Aorta (tissue), 5 donors: ENCODE results near the gene ACOX2. TPM values are rescaled to one million over a fixed set of nuclear protein-coding genes. Genes with fewer than 3 reads are reported as not detected.
A peak's percentile ranks its signal among the peaks of the same experiment; 100 is the strongest.

Experiments
- ATAC-seq: fragments of 200-7000 bp; cut with Tn5 transposase; one replicate; pipeline ENCODE4 v1.9.1; 2022; ENCODE audit warnings: moderate library complexity; ENCODE audit not compliant: low FRiP score
- DNase-seq, 2 donors: peaks; one replicate each; pipeline ENCODE4 v3.0.0-alpha.2; 2020
- H3K27ac ChIP-seq, 2 donors: one replicate each; pipeline ENCODE4 v1.5.1; 2013; ENCODE audit warnings: low read length in 2 of 2, mild to moderate bottlenecking in 2 of 2, moderate library complexity in 2 of 2, control low read depth in 1 of 2, inconsistent platforms in 1 of 2, low read depth in 1 of 2
- H3K27me3 ChIP-seq, 2 donors: one replicate each; pipeline ENCODE4 v1.6.1; 2013; ENCODE audit warnings: control low read depth in 1 of 2, low read length in 1 of 2, mild to moderate bottlenecking in 1 of 2, moderate library complexity in 1 of 2; ENCODE audit not compliant: insufficient read depth in 2 of 2, control insufficient read depth in 1 of 2
- H3K36me3 ChIP-seq, 2 donors: one replicate each; pipeline ENCODE4 v1.6.1; 2013; ENCODE audit warnings: control low read depth in 1 of 2, low read length in 1 of 2, mild to moderate bottlenecking in 1 of 2; ENCODE audit not compliant: insufficient read depth in 2 of 2, control insufficient read depth in 1 of 2
- H3K4me1 ChIP-seq, 2 donors: one replicate each; pipeline ENCODE4 v1.6.1; 2013; ENCODE audit warnings: low read length in 2 of 2, control low read depth in 1 of 2, mild to moderate bottlenecking in 1 of 2, moderate library complexity in 1 of 2; ENCODE audit not compliant: insufficient read depth in 2 of 2, control insufficient read depth in 1 of 2
- H3K4me3 ChIP-seq, 2 donors: one replicate each; pipeline ENCODE4 v1.5.1; 2013; ENCODE audit warnings: low read length in 2 of 2, control low read depth in 1 of 2, mild to moderate bottlenecking in 1 of 2
- H3K9me3 ChIP-seq: one replicate; pipeline ENCODE4 v1.6.1; 2013; ENCODE audit warnings: mild to moderate bottlenecking, low read length; ENCODE audit not compliant: control insufficient read depth
- WGBS, 2 donors: extraction: QIAGEN DNeasy Blood & Tissue Kit; methylation state at CpG; one replicate each; pipeline ENCODE4 v1.1.7; 2013; 5-methylcytosine and 5-hydroxymethylcytosine counted together
- intact Hi-C, 2 donors: fragments of 100-400 bp; cut with DNase I; formaldehyde crosslinking; loops; one replicate each; pipeline versions ENCODE4 v1.14.2 to v1.15.0; 2022
- polyA plus RNA-seq, 2 donors: library from polyadenylated mRNA; stranded (reverse); fragments of 200-250 nt; gene quantifications; one replicate each; pipeline ENCODE4 v1.2.3, GENCODE V29; 2013
- total RNA-seq, 2 donors: library from RNA; stranded (reverse); fragmentation: NEBNext Ultra II Directional; extraction: Animal tissue kit (Norgen Biotek cat#: 25700); gene quantifications; one replicate each; pipeline ENCODE4 v1.2.1, GENCODE V29; 2021
- donor health status: healthy with polysubstance abuse.
- donor health status: Bipolar disorder and iron deficiency.
- donor health status: DM: no; HTN: no; CAD: no.
- donor health status: DM: no; HTN: no; CAD: no.
- donor health status: DM: yes; HTN: yes; CAD: no.

ACOX2 gene
- total and polyA plus RNA-seq, 4 donors = 10.6 to 68.7 (median 22.2) TPM

- Histone ChIP-seq H3K36me3 (no peaks in the 10 kb centered on the region), H3K4me3 (no peak within 1 kb of the TSS), H3K4me1 (no peaks in the 10 kb centered on the region), H3K27ac (no peak within 1 kb of the TSS), H3K27me3 (no peaks in the 10 kb centered on the region), H3K9me3 (no peaks in the 10 kb centered on the region)
- intact Hi-C loops = no loop called here
- ATAC-seq (peak; percentile 73), DNase-seq (peak in 1 of 2 donors; percentile 60)
- WGBS, 2 donors = 6% methylated on average over 12 of the region's 12 CpGs
Measured at GRCh38 chr3:58577269-58577821, 40.4 kb upstream of the ACOX2 start, which contains the start of gene FAM107A. FAM107A (minus strand) TSS chr3:58577391; CDS start chr3:58569860, 7,531 bp downstream.

DNA sequence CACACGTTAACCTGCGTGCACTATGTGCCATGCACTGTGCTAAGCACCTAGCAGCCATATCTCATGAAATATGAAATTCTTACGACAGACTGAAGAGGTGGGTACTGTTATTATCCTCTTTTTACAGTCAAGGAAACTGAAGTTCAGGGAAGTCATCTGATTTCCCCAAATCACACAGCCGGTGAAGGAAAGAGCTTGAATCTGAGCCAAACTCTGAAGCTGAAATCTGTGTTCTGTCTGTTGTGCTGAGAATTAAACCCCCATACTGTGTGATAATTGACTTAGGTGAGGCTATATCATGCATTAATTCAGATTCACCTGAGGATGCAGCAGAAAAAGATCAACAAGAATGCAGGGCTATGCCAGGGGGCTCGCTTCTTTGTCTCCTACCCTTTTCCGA, 39.7 kb upstream of the ACOX2 start:
- intact Hi-C loops = no loop called here

GRCh38 chr3:58575971-58576652, 39.1 kb upstream of the ACOX2 start:
- no peaks in the 10 kb centered on the region for H3K9me3 ChIP-seq
- no peaks in the 10 kb centered on the region for H3K27me3 ChIP-seq
- H3K4me1 ChIP-seq = no peaks in the 10 kb centered on the region
- WGBS, 2 donors = 46 to 52% methylated on average over 8 of the region's 8 CpGs
- ATAC-seq (no peak), DNase-seq (no peak)
- H3K27ac ChIP-seq = no peak overlapping the region
- intact Hi-C loops = no loop called here
- H3K36me3 ChIP-seq = no peaks in the 10 kb centered on the region
- H3K4me3 ChIP-seq = no peak overlapping the region

More for the DNA sequence above, 39.7 kb upstream of the ACOX2 start:
- H3K9me3 ChIP-seq = no peaks in the 10 kb centered on the region
- H3K27me3 ChIP-seq = no peaks in the 10 kb centered on the region
- ATAC-seq (no peak), DNase-seq (no peak)
- no peaks in the 10 kb centered on the region for H3K4me1 ChIP-seq
- no peak overlapping the region for H3K27ac ChIP-seq
- H3K4me3 ChIP-seq = no peak overlapping the region
- H3K36me3 ChIP-seq = no peaks in the 10 kb centered on the region
- 71 to 86% methylated on average over 6 of the region's 6 CpGs for WGBS, 2 donors

- Histone ChIP-seq H3K27ac (no peak overlapping the region), H3K36me3 (no peaks in the 10 kb centered on the region), H3K4me1 (no peaks in the 10 kb centered on the region), H3K4me3 (no peak overlapping the region), H3K27me3 (no peaks in the 10 kb centered on the region), H3K9me3 (no peaks in the 10 kb centered on the region)
- DNase-seq = no peak
- WGBS, 2 donors = 91 to 96% methylated on average over 4 of the region's 4 CpGs
- intact Hi-C loops = no loop called here
- ATAC-seq = no peak
Measured at GRCh38 chr3:58574682-58575081, 37.7 kb upstream of the ACOX2 start.

DNA sequence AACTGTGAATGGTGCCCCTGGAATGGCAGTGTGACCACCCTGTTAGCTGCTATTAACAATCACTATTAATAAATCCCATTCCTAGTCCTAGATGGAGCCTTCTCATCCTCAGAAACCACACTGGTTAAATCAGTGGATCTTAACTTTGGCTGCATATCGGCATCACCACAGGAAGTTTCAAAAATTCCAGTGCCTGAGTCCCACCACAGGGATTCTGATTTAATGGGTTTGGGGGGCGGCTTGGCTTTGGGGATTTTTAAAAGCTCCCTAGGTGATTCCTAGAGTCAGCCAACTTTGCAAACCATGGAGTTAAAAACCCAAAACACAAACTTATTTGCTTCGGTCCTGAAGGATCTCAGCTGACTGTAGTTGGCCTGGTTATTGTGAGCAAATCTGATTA, 37.1 kb upstream of the ACOX2 start:
- 85 to 89% methylated on average over 3 of the region's 3 CpGs for WGBS, 2 donors
- H3K4me1 ChIP-seq = no peaks in the 10 kb centered on the region
- H3K27me3 ChIP-seq = no peaks in the 10 kb centered on the region
- no peak overlapping the region for H3K27ac ChIP-seq
- no peak overlapping the region for H3K4me3 ChIP-seq
- no peak for DNase-seq
- H3K36me3 ChIP-seq = no peaks in the 10 kb centered on the region
- ATAC-seq = no peak
- no peaks in the 10 kb centered on the region for H3K9me3 ChIP-seq
- intact Hi-C loops = no loop called here

DNA sequence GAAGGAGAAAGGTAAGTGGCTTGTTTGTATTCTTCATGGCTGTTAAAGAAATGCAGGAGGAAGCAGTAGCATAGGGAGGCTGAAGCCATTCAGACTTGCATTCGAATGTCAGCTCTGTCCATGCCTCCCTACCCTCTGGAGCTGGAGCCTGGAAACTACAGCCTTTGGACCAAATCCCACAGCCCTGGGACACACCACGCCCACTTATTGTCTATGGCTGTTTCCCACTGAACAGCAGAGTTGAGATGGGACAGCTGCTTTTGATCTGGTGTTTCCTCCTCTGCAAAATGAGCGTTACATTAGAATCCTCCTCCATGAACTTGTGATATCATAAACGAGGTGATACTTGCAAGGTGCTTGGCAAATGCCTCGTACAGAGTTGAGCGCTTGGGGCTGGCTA, 36.6 kb upstream of the ACOX2 start:
- H3K4me3 ChIP-seq = no peak overlapping the region
- intact Hi-C loops = no loop called here
- no peaks in the 10 kb centered on the region for H3K9me3 ChIP-seq
- no peaks in the 10 kb centered on the region for H3K36me3 ChIP-seq
- H3K4me1 ChIP-seq = no peaks in the 10 kb centered on the region
- ATAC-seq (no peak), DNase-seq (no peak)
- H3K27ac ChIP-seq = no peak overlapping the region
- no peaks in the 10 kb centered on the region for H3K27me3 ChIP-seq
- 76 to 78% methylated on average over 6 of the region's 6 CpGs for WGBS, 2 donors

GRCh38 chr3:58572634-58573230, 35.7 kb upstream of the ACOX2 start:
- intact Hi-C loops = no loop called here
- Histone ChIP-seq H3K36me3 (no peaks in the 10 kb centered on the region), H3K4me1 (no peaks in the 10 kb centered on the region), H3K9me3 (no peaks in the 10 kb centered on the region), H3K27ac (no peak overlapping the region), H3K27me3 (no peaks in the 10 kb centered on the region), H3K4me3 (no peak overlapping the region)
- WGBS, 2 donors = 94 to 97% methylated on average over 7 of the region's 7 CpGs
- ATAC-seq = no peak
- DNase-seq = no peak

- Histone ChIP-seq H3K36me3 (no peaks in the 10 kb centered on the region), H3K27me3 (no peaks in the 10 kb centered on the region), H3K4me1 (no peaks in the 10 kb centered on the region), H3K27ac (no peak overlapping the region), H3K4me3 (no peak overlapping the region), H3K9me3 (no peaks in the 10 kb centered on the region)
- DNase-seq (no peak), ATAC-seq (no peak)
- intact Hi-C loops = no loop called here
- 82 to 83% methylated on average over 13 of the region's 13 CpGs for WGBS, 2 donors
Measured at GRCh38 chr3:58572013-58572633, 35.1 kb upstream of the ACOX2 start.
